Kidney (tissue), 22 donors: ENCODE results near the gene LEFTY1. TPM values are rescaled to one million over a fixed set of nuclear protein-coding genes. Genes with fewer than 3 reads are reported as not detected.

Experiments used
- DNase-seq, 5 donors: peaks; one replicate each; pipeline ENCODE4 v3.0.0-alpha.2; 2013 to 2020
- FAIRE-seq: peaks from 2 replicates; lab custom pipeline; 2012; peaks lifted over from hg19 to GRCh38; lab: Jason Lieb, UNC
- H3K27ac ChIP-seq, 2 donors: one replicate each; pipeline ENCODE4 v1.7.0; 2013; ENCODE audit warnings: low read depth in 2 of 2, low read length in 2 of 2, inconsistent platforms in 1 of 2
- H3K27me3 ChIP-seq: one replicate; pipeline ENCODE4 v1.7.1; 2013; ENCODE audit warnings: low read length, inconsistent platforms; ENCODE audit not compliant: control insufficient read depth, insufficient read depth
- H3K36me3 ChIP-seq, 3 donors: one replicate each; pipeline versions ENCODE4 v1.7.0 to v1.7.1; 2013; ENCODE audit warnings: low read length in 3 of 3, control low read depth in 1 of 3, inconsistent platforms in 1 of 3; ENCODE audit not compliant: insufficient read depth in 3 of 3, control insufficient read depth in 2 of 3
- H3K4me1 ChIP-seq, 3 donors: one replicate each; pipeline versions ENCODE4 v1.7.0 to v1.7.1; 2013; ENCODE audit warnings: low read length in 3 of 3, inconsistent platforms in 1 of 3, low read depth in 1 of 3; ENCODE audit not compliant: control insufficient read depth in 2 of 3, insufficient read depth in 2 of 3
- H3K4me3 ChIP-seq, 3 donors: one replicate each; pipeline versions ENCODE4 v1.7.0 to v1.8.1; 2013; ENCODE audit warnings: low read length in 3 of 3, control low read depth in 1 of 3, inconsistent platforms in 1 of 3
- H3K9ac ChIP-seq, 3 donors: one replicate each; pipeline versions ENCODE4 v1.7.0 to v1.7.1; 2013; ENCODE audit warnings: low read length in 3 of 3, control low read depth in 1 of 3, inconsistent platforms in 1 of 3
- H3K9me3 ChIP-seq, 3 donors: one replicate each; pipeline versions ENCODE4 v1.7.0 to v1.7.1; 2013; ENCODE audit warnings: low read length in 3 of 3, control low read depth in 1 of 3, inconsistent platforms in 1 of 3; ENCODE audit not compliant: control insufficient read depth in 2 of 3, insufficient read depth in 1 of 3
- intact Hi-C: fragments of 100-400 bp; cut with DNase I; formaldehyde crosslinking; loops from one replicate; pipeline ENCODE4 v1.11.1; 2022
- long read RNA-seq, 10 donors: library from polyadenylated mRNA in 1 of 10; unstranded in 1 of 10; transcript quantifications; one replicate each; pipeline ENCODE4 v2.0.0 and lab custom pipeline, GENCODE V29; 2021 to 2026
- polyA plus RNA-seq: library from polyadenylated mRNA; stranded (reverse); fragments of 350-450 nt; fragmentation: Illumina TruSeq; extraction: RNeasy Lipid Tissue Mini Kit (QIAGEN cat#74804); gene quantifications from one replicate; pipeline ENCODE4 v1.2.3, GENCODE V29; 2014; ENCODE audit warnings: low read depth, low replicate concordance; ENCODE audit not compliant: insufficient read depth
- total RNA-seq: library from RNA; stranded (reverse); fragmentation: NEBNext Ultra II Directional; extraction: Animal tissue kit (Norgen Biotek cat#: 25700); gene quantifications from one replicate; pipeline ENCODE4 v1.2.1, GENCODE V29; 2021
- TF ChIP-seq, protein P1 (sequence below): IDR thresholded peaks from 3 replicates; pipeline ENCODE4 v1.5.1; 2012; ENCODE audit warnings: mild to moderate bottlenecking, moderate library complexity, borderline replicate concordance; ENCODE audit not compliant: insufficient read depth; ENCODE audit errors: extremely low read depth
- donor health status: control.
- donor health status: control.
- donor health status: control.
- donor health status: control.
- donor health status: control.
- donor health status: DM: yes; HTN: yes; CAD: no.
- donor health status: Normal renal cell carcinoma (clear cell type).

The LEFTY1 gene, protein sequence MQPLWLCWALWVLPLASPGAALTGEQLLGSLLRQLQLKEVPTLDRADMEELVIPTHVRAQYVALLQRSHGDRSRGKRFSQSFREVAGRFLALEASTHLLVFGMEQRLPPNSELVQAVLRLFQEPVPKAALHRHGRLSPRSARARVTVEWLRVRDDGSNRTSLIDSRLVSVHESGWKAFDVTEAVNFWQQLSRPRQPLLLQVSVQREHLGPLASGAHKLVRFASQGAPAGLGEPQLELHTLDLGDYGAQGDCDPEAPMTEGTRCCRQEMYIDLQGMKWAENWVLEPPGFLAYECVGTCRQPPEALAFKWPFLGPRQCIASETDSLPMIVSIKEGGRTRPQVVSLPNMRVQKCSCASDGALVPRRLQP
- total RNA-seq (8.6 TPM), polyA plus RNA-seq (0.41 TPM)
- long read RNA-seq, donor 1, partial matches to known transcripts, result 5 of 7 reads
- long read RNA-seq, donor 1, other reads (novel, unspliced or antisense), result 0 of 7 reads
- long read RNA-seq, donor 2, partial matches to known transcripts, result 0 of 1 reads
- long read RNA-seq, donor 2, other reads (novel, unspliced or antisense), result 0 of 1 reads
- long read RNA-seq, donor 3, partial matches to known transcripts, result 0 of 2 reads
- long read RNA-seq, donor 3, other reads (novel, unspliced or antisense), result 0 of 2 reads
- long read RNA-seq, donor 4, transcript LEFTY1-201 (4 exons, 1,626 nt), result major isoform, 7 of 7 reads
- long read RNA-seq, donor 4, partial matches to known transcripts, result 0 of 7 reads
- long read RNA-seq, donor 4, other reads (novel, unspliced or antisense), result 0 of 7 reads
- long read RNA-seq, donor 5, partial matches to known transcripts, result 0 of 1 reads
- long read RNA-seq, donor 5, other reads (novel, unspliced or antisense), result 0 of 1 reads
- long read RNA-seq, donor 6, transcript LEFTY1-201 (4 exons, 1,626 nt), result major isoform, 5 of 5 reads
- long read RNA-seq, donor 6, partial matches to known transcripts, result 0 of 5 reads
- long read RNA-seq, donor 6, other reads (novel, unspliced or antisense), result 0 of 5 reads
- long read RNA-seq, donor 7, transcript LEFTY1-201 (4 exons, 1,626 nt), result major isoform, 6 of 7 reads
- long read RNA-seq, donor 7, partial matches to known transcripts, result 1 of 7 reads
- long read RNA-seq, donor 7, other reads (novel, unspliced or antisense), result 0 of 7 reads
- long read RNA-seq, donor 8, partial matches to known transcripts, result 0 of 3 reads
- long read RNA-seq, donor 8, other reads (novel, unspliced or antisense), result 0 of 3 reads
- long read RNA-seq, donor 9, partial matches to known transcripts, result 0 of 1 reads
- long read RNA-seq, donor 9, other reads (novel, unspliced or antisense), result 0 of 1 reads
- long read RNA-seq, donor 10, partial matches to known transcripts, result 0 of 1 reads
- long read RNA-seq, donor 10, other reads (novel, unspliced or antisense), result 0 of 1 reads

DNA sequence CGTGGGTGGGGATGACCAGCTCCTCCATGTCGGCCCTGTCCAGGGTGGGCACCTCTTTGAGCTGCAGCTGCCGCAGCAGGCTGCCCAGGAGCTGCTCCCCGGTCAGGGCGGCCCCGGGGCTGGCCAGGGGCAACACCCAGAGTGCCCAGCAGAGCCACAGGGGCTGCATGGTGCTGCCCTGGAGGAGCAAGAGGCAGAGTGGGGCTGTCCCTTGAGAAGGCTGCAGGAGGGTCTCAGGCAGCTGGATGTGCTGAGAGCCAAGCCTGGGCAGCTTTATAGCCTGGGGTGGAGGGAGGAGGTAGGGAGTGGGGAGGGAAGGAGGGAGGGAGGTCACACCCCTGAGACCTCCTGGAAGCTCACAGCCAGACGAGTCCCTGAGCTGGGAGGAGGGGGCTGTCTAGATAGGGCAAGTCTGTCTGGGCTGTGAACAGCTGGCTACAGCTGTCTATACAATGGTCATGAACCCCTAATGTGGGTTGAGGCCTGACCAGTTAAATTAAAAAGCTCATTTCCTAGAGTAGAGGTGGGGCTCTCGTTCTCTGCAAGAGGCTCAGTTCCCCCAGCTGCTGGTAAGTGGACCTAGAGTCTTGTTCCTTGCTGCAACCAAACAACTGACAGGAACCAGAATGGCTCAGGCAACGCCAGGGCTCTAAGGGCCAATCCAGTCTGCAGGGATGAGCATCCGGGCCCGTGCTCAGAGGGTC, at the start of gene LEFTY1:
TSS of gene LEFTY1 (minus strand) at position 249 of the 704 bp plus-strand sequence. CDS start at position 169, 80 bp downstream.
- FAIRE-seq (no peak), DNase-seq (peak; percentile 71 to 95 (median 90))
- Histone ChIP-seq H3K4me1 (peaks cover 0 to 7% (median 5%) of the 10 kb centered on the region in 3 donors), H3K27ac (no peak within 1 kb of the TSS), H3K36me3 (no peaks in the 10 kb centered on the region), H3K9me3 (no peaks in the 10 kb centered on the region), H3K9ac (no peak within 1 kb of the TSS), H3K27me3 (no peaks in the 10 kb centered on the region), H3K4me3 (no peak within 1 kb of the TSS)
- intact Hi-C loops, result no loop called here
- TF ChIP-seq, protein P1, sequence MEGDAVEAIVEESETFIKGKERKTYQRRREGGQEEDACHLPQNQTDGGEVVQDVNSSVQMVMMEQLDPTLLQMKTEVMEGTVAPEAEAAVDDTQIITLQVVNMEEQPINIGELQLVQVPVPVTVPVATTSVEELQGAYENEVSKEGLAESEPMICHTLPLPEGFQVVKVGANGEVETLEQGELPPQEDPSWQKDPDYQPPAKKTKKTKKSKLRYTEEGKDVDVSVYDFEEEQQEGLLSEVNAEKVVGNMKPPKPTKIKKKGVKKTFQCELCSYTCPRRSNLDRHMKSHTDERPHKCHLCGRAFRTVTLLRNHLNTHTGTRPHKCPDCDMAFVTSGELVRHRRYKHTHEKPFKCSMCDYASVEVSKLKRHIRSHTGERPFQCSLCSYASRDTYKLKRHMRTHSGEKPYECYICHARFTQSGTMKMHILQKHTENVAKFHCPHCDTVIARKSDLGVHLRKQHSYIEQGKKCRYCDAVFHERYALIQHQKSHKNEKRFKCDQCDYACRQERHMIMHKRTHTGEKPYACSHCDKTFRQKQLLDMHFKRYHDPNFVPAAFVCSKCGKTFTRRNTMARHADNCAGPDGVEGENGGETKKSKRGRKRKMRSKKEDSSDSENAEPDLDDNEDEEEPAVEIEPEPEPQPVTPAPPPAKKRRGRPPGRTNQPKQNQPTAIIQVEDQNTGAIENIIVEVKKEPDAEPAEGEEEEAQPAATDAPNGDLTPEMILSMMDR, result no peak

DNA sequence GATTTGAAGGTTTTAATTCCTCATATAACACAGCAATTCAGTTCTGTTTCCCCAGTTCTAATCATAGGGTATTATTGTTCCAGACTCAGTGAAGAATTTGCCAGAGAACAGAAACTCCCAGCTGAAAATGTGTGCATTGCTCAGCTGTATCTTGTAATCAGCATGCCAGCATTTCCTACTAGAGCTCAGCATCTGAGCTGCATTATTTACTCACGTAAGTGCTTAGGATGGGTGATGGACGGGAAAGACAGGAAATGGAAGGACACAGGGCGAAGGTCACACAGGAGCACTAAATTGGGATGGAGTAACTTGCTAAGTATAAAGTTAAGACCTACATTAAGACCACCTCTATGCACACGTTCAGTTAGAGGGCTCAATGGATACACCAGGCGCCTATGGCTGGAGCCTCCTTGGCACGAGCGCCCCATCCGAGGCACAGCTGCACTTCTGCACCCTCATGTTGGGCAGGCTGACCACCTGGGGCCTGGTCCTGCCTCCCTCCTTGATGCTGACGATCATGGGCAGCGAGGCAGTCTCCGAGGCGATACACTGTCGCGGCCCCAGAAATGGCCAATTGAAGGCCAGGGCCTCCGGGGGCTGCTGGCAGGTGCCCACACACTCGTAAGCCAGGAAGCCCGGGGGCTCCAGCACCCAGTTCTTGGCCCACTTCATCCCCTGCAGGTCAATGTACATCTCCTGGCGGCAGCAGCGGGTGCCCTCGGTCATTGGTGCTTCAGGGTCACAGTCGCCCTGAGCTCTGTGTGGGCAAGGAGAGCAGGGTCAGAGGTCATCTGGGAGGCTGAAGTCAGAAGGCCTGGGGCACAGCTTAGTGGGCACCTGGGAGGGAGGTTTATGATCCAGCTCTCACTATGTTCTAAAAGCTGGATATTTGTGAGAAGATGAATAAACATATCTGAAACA, 48.4 kb upstream of the LEFTY1 start:
- no peak overlapping the region for H3K4me3 ChIP-seq
- FAIRE-seq (no peak), DNase-seq (peak in 1 of 5 donors; percentile 44)
- peaks cover 0 to 7% (median 0%) of the 10 kb centered on the region in 3 donors for H3K4me1 ChIP-seq
- H3K36me3 ChIP-seq, result no peaks in the 10 kb centered on the region
- no peak overlapping the region for H3K9ac ChIP-seq
- H3K9me3 ChIP-seq, result no peaks in the 10 kb centered on the region
- no peaks in the 10 kb centered on the region for H3K27me3 ChIP-seq
- no peak overlapping the region for H3K27ac ChIP-seq
- intact Hi-C loops, result no loop called here
- TF ChIP-seq, protein P1, result no peak
